HL-60 (cell line): ENCODE results near the gene LSG1.

ENCODE experiments used
- CTCF ChIP-seq: IDR thresholded peaks from one replicate; pipeline ENCODE4 v1.5.1; 2011; ENCODE audit warnings: low read length, control low read depth, inconsistent platforms; ENCODE audit not compliant: insufficient read depth
- POLR2AphosphoS5 ChIP-seq: IDR thresholded peaks from 2 replicates; pipeline ENCODE4 v1.6.1; 2012; ENCODE audit warnings: low read depth
- REST ChIP-seq: IDR thresholded peaks from 2 replicates; pipeline ENCODE4 v1.6.1; 2012; ENCODE audit warnings: low read depth; ENCODE audit not compliant: insufficient replicate concordance

DNA sequence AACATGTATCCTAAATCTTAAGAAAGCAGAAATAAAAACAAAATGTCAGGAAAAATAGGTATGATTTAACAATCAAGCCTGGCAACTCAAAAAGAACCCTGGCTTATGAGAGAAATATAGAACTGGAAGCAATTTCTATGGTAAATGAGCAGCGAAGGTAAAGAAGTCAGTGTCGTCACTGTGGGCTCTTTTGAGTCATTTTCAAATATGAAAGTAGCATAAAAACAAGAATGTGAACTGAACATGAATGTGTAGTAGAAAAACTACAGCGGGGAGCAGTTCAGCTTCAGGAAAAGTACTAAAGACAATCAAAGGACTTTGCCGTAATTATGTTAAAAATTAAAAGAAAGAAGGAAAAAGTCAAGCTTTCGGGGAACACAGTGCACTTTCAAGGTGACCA lies 17.5 kb downstream of the LSG1 start:
- TF ChIP-seq CTCF: no peak
- TF ChIP-seq REST: no peak
- TF ChIP-seq POLR2AphosphoS5: no peak
